ENCODE results near the gene LSS.

- no peak for TF ChIP-seq CBFB (CRISPR knock-in tag; IDR thresholded peaks at IDR 0.05; ENCODE audit: low read depth)
- TF ChIP-seq GTF2I (CRISPR knock-in tag; conservative IDR thresholded peaks at IDR 0.05): no peak
- TF ChIP-seq CTCF (IDR thresholded peaks at IDR 0.05): no peak
- no peak for TF ChIP-seq E2F5 (CRISPR knock-in tag; IDR thresholded peaks at IDR 0.05)
- TF ChIP-seq ATF3 (CRISPR knock-in tag; conservative IDR thresholded peaks at IDR 0.05): no peak
- TF ChIP-seq KAT7 (CRISPR knock-in tag; IDR thresholded peaks at IDR 0.05; ENCODE audit: borderline replicate concordance): no peak
- TF ChIP-seq OVOL2 (CRISPR knock-in tag; IDR thresholded peaks at IDR 0.05; ENCODE audit: borderline replicate concordance): no peak
- no peak for TF ChIP-seq MAX (CRISPR knock-in tag; IDR thresholded peaks at IDR 0.05)
- TF ChIP-seq ZNF219 (CRISPR knock-in tag; IDR thresholded peaks at IDR 0.05; ENCODE audit: borderline replicate concordance): no peak
- TF ChIP-seq MLX (CRISPR knock-in tag; IDR thresholded peaks at IDR 0.05): no peak
- no peak for TF ChIP-seq STAT6 (CRISPR knock-in tag; conservative IDR thresholded peaks at IDR 0.05; ENCODE audit: low read depth)
- TF ChIP-seq NR2C2 (CRISPR knock-in tag; IDR thresholded peaks at IDR 0.05): no peak
These were observed 44.5 kb downstream of the LSS start, which contains the start of gene SPATC1L for GRCh38 chr21:46183910-46184624.

Data from WTC11 (cell line).